Sigmoid colon (tissue), 7 donors: ENCODE data around the gene TEX19. TPM values are rescaled to one million over a fixed set of nuclear protein-coding genes. Genes with fewer than 3 reads are reported as not detected.

Experiments
- DNase-seq: peaks from one replicate; pipeline ENCODE4 v3.0.0-alpha.2; 2019
- H3K27ac ChIP-seq, 4 donors: fragments of 200-600 bp; sonication (generic); one replicate each; pipeline ENCODE4 v1.5.1; 2016 to 2019; ENCODE audit warnings: mild to moderate bottlenecking in 1 of 4
- H3K27me3 ChIP-seq, 3 donors: fragments of 200-600 bp; sonication (generic); one replicate each; pipeline ENCODE4 v1.5.1; 2019; ENCODE audit warnings: mild to moderate bottlenecking in 1 of 3
- H3K36me3 ChIP-seq, 4 donors: fragments of 200-600 bp; sonication (generic); one replicate each; pipeline ENCODE4 v1.5.1; 2016 to 2019
- H3K4me1 ChIP-seq, 4 donors: fragments of 200-600 bp; sonication (generic); one replicate each; pipeline ENCODE4 v1.5.1; 2017 to 2019
- H3K4me3 ChIP-seq, 4 donors: fragments of 200-600 bp; sonication (generic); one replicate each; pipeline ENCODE4 v1.5.1; 2017 to 2019; ENCODE audit warnings: mild to moderate bottlenecking in 2 of 4, moderate library complexity in 1 of 4
- H3K9me3 ChIP-seq, 4 donors: fragments of 200-600 bp in 3 of 4; sonication (generic) in 3 of 4; one replicate each; pipeline versions ENCODE4 v1.5.1 to v1.6.1; 2013 to 2019
- EP300 ChIP-seq, 4 donors: sonication (generic); formaldehyde crosslinking; IDR thresholded peaks; one replicate each; pipeline ENCODE4 v1.6.1; 2017; ENCODE audit warnings: antibody characterized with exemption in 4 of 4
- POLR2A ChIP-seq, 2 donors: fragments of 450-650 bp; IDR thresholded peaks; one replicate each; pipeline ENCODE4 v1.6.1; 2016; ENCODE audit warnings: antibody characterized with exemption in 2 of 2, mild to moderate bottlenecking in 2 of 2, moderate library complexity in 2 of 2
- POLR2AphosphoS5 ChIP-seq, 4 donors: sonication (generic); formaldehyde crosslinking; IDR thresholded peaks; one replicate each; pipeline ENCODE4 v1.6.1; 2017; ENCODE audit warnings: antibody characterized with exemption in 4 of 4
- WGBS, 2 donors: extraction: QIAGEN DNeasy Blood & Tissue Kit; methylation state at CpG; one replicate each; pipeline ENCODE4 v1.1.7; 2013; 5-methylcytosine and 5-hydroxymethylcytosine counted together
- intact Hi-C: fragments of 100-400 bp; cut with DNase I; formaldehyde crosslinking; loops from one replicate; pipeline ENCODE4 v1.15.1; 2023
- polyA plus RNA-seq, 3 donors: library from polyadenylated mRNA; stranded (reverse); fragments of 200-250 nt; gene quantifications; one replicate each; pipeline ENCODE4 v1.2.3, GENCODE V29; 2013
- total RNA-seq, 4 donors: library from RNA; depleted of rRNA; stranded (reverse); fragments of >200 nt; gene quantifications; one replicate each; pipeline ENCODE4 v1.1.0, GENCODE V29; 2016
- TF ChIP-seq, protein P1 (sequence below), 4 experiments: fragments of 450-650 bp in 3 of 4; fragments of 200-600 bp in 1 of 4; IDR thresholded peaks; one replicate each; pipeline ENCODE4 v1.5.1; 2016 to 2019; ENCODE audit warnings: antibody characterized with exemption in 4 of 4, mild to moderate bottlenecking in 3 of 4, moderate library complexity in 2 of 4
- donor health status: healthy with polysubstance abuse.
- donor health status: Bipolar disorder and iron deficiency.
- donor health status: healthy.

The TEX19 gene
- total and polyA plus RNA-seq, 7 donors, result 0.04 TPM; not detected in 6

DNA sequence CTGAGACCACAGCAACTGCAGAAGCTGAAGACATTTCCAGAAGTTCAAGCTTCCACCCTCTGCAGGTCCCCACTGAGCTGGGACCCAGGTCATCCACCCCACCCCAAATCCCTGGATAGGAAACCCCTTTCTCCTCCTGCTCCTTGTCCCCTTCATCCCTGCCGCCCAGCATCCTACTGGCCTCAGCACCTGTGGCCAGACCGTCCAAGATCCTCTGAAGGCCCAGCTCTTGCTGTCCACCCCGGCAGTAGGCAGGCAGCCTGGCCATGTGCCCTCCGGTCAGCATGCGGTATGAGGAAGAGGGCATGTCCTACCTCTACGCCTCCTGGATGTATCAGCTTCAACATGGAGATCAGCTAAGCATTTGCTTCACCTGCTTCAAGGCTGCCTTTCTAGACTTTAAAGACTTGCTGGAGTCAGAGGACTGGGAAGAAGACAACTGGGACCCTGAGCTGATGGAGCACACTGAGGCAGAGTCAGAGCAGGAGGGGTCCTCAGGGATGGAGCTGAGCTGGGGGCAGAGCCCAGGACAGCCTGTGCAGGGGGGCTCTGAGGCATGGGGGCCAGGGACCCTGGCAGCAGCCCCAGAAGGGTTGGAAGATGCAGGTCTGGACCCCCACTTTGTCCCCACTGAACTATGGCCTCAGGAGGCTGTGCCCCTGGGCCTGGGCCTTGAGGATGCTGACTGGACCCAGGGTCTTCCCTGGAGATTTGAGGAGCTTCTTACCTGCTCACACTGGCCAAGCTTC is 3.0 kb downstream of the TEX19 start:
- Histone ChIP-seq H3K27ac (no peak overlapping the region), H3K4me1 (no peaks in the 10 kb centered on the region), H3K9me3 (no peaks in the 10 kb centered on the region), H3K27me3 (peaks cover 0 to 24% (median 13%) of the 10 kb centered on the region in 3 donors), H3K4me3 (no peak overlapping the region), H3K36me3 (no peaks in the 10 kb centered on the region)
- WGBS, 2 donors, result 92 to 94% methylated on average over 6 of the region's 6 CpGs
- no peak for DNase-seq
- TF ChIP-seq, protein P1, sequence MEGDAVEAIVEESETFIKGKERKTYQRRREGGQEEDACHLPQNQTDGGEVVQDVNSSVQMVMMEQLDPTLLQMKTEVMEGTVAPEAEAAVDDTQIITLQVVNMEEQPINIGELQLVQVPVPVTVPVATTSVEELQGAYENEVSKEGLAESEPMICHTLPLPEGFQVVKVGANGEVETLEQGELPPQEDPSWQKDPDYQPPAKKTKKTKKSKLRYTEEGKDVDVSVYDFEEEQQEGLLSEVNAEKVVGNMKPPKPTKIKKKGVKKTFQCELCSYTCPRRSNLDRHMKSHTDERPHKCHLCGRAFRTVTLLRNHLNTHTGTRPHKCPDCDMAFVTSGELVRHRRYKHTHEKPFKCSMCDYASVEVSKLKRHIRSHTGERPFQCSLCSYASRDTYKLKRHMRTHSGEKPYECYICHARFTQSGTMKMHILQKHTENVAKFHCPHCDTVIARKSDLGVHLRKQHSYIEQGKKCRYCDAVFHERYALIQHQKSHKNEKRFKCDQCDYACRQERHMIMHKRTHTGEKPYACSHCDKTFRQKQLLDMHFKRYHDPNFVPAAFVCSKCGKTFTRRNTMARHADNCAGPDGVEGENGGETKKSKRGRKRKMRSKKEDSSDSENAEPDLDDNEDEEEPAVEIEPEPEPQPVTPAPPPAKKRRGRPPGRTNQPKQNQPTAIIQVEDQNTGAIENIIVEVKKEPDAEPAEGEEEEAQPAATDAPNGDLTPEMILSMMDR (IDR thresholded peaks at IDR 0.05), result no peak
- TF ChIP-seq POLR2A (IDR thresholded peaks at IDR 0.05) (no peak), POLR2AphosphoS5 (IDR thresholded peaks at IDR 0.05) (no peak), EP300 (IDR thresholded peaks at IDR 0.05) (no peak)
- intact Hi-C loops, result no loop called here

DNA sequence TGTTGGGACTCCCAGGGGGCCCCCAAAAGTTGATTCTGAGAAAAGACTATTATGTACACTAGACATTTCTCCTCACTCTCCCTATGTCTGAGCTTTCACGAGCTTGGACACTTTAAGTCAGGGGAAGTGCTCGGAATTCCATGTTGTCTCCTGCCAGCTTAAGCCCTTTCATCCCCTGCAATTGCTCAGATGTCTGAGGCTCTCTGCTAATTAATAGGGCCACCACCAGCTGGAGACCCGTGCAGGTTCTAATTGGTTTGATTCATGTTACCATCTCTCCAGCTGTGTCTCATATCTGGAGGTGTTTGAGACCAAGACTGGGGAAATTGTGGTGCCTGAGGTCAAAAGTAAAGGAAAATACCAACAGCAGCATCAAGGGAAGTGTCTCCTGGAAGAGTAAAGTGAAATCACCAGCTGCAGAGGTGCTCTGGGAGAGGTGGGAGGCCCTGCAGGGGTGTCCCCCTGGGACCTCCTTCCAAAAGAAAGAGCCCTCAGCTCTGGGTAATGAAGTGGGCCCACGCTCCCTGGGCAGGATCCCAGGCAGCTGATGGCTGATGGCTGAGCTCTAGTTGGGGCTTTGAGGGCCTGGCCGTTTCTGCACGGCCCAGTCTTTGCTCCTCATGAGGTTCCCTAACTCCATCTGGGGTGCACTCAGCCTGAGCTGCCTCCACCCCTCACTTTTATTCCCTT is 6.7 kb downstream of the TEX19 start:
- 82 to 87% methylated on average over 6 of the region's 6 CpGs for WGBS, 2 donors
- Histone ChIP-seq H3K36me3 (no peaks in the 10 kb centered on the region), H3K9me3 (no peaks in the 10 kb centered on the region), H3K27ac (no peak overlapping the region), H3K4me3 (no peak overlapping the region), H3K4me1 (peaks cover 0 to 6% (median 5%) of the 10 kb centered on the region in 4 donors), H3K27me3 (peaks cover 8 to 29% (median 9%) of the 10 kb centered on the region in 3 donors)
- no peak for DNase-seq
- intact Hi-C loops, result no loop called here
- TF ChIP-seq, protein P1 (IDR thresholded peaks at IDR 0.05), result no peak
- TF ChIP-seq POLR2A (IDR thresholded peaks at IDR 0.05) (no peak), POLR2AphosphoS5 (IDR thresholded peaks at IDR 0.05) (no peak), EP300 (IDR thresholded peaks at IDR 0.05) (no peak)

DNA sequence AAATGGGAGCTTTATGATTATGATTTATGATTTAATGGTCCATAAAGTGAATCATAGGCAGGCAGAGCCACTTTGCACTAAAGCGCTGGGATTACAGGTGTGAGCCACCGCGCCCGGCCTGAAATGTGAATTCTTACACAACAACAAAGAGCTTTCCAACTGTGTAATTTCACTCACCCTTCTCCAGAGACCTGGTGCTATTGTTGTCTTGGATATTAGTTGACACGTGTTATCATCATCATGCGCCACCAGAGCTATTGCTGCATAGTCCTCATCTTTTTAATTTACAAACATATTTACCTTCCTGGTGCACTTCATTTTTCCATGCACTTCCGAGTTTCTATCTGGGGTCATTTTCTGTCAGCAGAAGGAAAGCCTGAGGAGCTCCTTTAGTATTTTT is 7.7 kb downstream of the TEX19 start:
- H3K4me1 ChIP-seq, result peaks cover 0 to 16% (median 15%) of the 10 kb centered on the region in 4 donors
- no peak overlapping the region for H3K4me3 ChIP-seq
- intact Hi-C loops, result no loop called here
- H3K27ac ChIP-seq, result no peak overlapping the region
- H3K36me3 ChIP-seq, result no peaks in the 10 kb centered on the region
- H3K27me3 ChIP-seq, result peaks cover 18 to 39% (median 19%) of the 10 kb centered on the region in 3 donors
- no peaks in the 10 kb centered on the region for H3K9me3 ChIP-seq
- TF ChIP-seq EP300 (IDR thresholded peaks at IDR 0.05) (no peak), POLR2A (IDR thresholded peaks at IDR 0.05) (no peak), POLR2AphosphoS5 (IDR thresholded peaks at IDR 0.05) (no peak)
- TF ChIP-seq, protein P1 (IDR thresholded peaks at IDR 0.05), result no peak
- WGBS, 2 donors, result 20 to 69% methylated on average over 7 of the region's 7 CpGs
- no peak for DNase-seq

DNA sequence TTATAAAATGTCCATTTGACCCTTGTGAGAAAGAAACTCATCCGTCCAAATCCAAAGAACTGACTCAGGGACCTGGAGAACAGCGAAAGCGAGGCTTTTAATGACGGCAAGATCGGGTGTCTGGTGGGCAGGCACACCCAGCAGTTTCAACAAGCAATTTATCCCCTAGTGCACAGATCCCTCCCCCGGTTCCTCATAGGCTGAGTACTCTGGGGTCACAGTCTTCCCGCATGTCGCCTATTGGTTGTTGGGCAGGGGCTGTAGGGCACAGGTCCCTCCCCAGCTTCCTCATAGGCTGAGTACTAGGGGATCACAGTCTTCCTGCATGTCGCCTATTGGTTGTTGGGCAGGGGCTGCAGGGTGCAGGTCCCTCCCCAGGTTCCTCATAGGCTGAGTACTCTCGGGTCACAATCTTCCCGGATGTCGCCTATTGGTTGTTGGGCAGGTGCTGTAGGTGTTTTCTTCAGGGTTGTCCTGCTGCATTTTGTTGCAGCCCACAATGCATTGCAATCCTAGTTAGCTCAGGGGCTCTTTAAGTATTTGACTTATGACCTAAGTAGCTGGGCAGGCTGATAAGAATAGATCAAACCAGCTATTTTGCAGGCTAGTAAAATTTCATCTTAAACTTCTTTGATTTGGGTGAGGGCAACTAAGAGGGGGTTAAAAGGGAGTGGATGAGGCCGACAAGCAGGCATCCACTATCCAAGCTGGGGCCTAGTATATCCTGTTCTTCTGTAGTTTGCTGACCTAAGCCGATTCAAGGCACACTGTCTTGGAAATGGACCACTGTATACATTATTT is 8.9 kb downstream of the TEX19 start:
- H3K27me3 ChIP-seq, result peaks cover 25 to 51% (median 30%) of the 10 kb centered on the region in 3 donors
- H3K4me1 ChIP-seq, result peaks cover 0 to 21% (median 19%) of the 10 kb centered on the region in 4 donors

More for the DNA sequence above, 8.9 kb downstream of the TEX19 start:
- DNase-seq, result no peak
- no peak overlapping the region for H3K4me3 ChIP-seq
- H3K9me3 ChIP-seq, result no peaks in the 10 kb centered on the region
- intact Hi-C loops, result no loop called here
- TF ChIP-seq POLR2AphosphoS5 (IDR thresholded peaks at IDR 0.05), result no peak
- TF ChIP-seq, protein P1 (IDR thresholded peaks at IDR 0.05), result no peak
- TF ChIP-seq EP300 (IDR thresholded peaks at IDR 0.05), result no peak
- TF ChIP-seq POLR2A (IDR thresholded peaks at IDR 0.05), result no peak
- no peaks in the 10 kb centered on the region for H3K36me3 ChIP-seq
- WGBS, 2 donors, result 85 to 87% methylated on average over 14 of the region's 14 CpGs
- no peak overlapping the region for H3K27ac ChIP-seq
